HK-2 (cell line): ENCODE results near the gene THSD4.

Experiments
- DNase-seq: peaks from one replicate; pipeline ENCODE4 v3.0.0-alpha.2; 2018; ENCODE audit not compliant: unreplicated experiment

Gene THSD4

GRCh38 chr15:71543413-71543812 lies 428.1 kb downstream of the THSD4 start:
- DNase-seq = no peak

GRCh38 chr15:71545223-71545760 lies 430.0 kb downstream of the THSD4 start:
- DNase-seq = no peak

DNA sequence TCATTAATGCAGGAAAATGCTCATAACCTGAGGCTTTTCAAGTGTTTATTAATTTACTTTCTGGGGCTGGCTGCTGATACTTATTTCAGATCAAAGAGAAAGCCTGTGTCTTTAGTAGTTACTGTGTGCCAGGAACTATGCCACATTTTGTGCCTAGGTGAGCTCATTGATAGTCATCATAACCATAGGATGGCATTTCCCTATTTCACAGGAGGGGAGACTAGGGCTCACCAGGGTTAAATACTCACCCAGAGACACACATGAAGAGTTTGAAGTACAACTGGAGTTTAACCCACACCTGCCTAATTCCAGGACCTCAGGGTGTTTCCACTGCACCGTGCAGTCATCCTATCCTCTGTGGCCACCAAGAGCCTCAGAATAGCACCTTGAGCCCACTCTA lies 430.7 kb downstream of the THSD4 start:
- no peak for DNase-seq

- DNase-seq = no peak
These were observed 431.7 kb downstream of the THSD4 start for GRCh38 chr15:71547011-71547410.

- no peak for DNase-seq
These were observed 433.1 kb downstream of the THSD4 start for GRCh38 chr15:71548401-71548807.

- DNase-seq = no peak
These were observed 433.8 kb downstream of the THSD4 start for GRCh38 chr15:71549091-71549490.

DNA sequence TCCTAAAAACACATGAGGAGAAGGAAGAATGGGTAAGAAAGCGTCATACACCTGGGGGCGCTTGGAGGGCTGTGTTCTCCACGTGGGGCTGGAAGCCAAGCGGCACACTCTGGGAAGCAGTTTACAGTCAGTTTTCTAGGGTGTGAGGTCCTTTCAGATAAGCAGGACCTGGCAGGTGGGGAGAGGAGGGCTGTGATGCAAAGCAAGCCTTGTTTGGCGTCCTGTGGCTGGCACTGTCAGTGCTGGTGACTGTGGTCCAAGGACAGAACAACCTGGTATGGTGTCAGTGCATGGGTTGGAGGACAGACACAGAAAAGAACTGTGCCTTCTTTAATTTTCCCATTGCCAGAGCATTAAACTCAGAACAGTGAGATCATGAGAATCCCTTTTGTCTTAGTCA lies 434.4 kb downstream of the THSD4 start:
- no peak for DNase-seq

GRCh38 chr15:71551566-71551965 lies 436.3 kb downstream of the THSD4 start:
- no peak for DNase-seq

DNA sequence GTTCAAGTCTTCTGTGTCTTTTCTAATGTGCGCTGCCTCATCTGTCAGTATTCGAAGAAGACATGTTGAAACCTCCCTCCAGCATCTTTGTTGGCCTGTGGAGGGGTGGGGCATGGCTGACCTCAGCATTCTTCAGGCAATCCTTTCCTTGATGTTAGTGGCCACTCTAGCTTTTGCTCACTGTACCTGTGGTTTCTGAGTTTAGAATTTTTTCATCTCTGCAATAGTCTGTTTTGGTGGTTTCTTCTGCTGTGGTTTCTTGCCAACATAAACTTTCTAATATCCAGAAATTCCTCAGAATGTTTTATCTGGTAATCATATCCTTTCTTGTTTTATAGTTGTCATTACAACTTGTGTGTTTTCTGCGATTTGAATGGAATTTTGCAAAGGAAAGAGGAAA lies 443.8 kb downstream of the THSD4 start:
- DNase-seq = peak; percentile 17

DNA sequence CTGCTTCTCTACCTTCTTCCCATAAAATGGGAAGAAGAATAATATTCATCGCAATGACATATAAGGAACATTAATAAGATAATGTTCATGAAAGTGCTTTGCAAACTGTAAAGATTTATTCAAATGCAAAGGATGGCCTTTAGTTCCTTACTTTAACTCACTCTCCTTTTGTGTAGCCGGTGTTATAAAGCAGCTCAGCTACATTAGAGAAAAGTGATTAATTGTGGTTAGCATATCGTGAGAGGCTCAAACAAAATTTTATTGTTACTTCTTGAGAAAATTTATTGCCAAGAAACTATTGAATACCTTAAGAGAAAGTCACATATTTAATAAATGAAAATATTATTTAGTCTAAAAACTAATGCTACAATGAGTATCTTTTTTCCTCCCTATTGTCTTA lies 444.3 kb downstream of the THSD4 start:
- DNase-seq = no peak

- DNase-seq = no peak
These were observed 447.0 kb downstream of the THSD4 start for GRCh38 chr15:71562251-71562650.

DNA sequence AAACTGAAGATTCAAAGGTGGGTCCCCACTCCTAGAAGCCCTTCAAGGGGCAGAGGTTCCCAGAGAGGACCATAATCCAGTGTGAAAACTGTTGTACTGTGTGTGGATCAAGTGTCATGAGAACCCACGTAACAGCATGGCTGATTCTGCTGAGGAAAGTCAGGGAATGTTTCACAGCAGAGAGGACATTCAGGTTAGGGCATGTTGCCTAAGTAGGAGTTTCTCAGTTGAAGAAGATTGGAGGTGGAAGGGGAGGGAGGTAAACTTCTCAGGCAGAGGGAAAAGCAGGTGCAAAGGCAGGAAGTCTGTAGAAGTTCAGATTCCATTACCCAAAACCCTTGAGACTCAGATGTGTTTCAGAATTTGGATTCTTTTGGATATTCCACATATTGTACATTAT lies 448.9 kb downstream of the THSD4 start:
- DNase-seq = no peak

- DNase-seq = no peak
These were observed 449.7 kb downstream of the THSD4 start for GRCh38 chr15:71565006-71565405.

DNA sequence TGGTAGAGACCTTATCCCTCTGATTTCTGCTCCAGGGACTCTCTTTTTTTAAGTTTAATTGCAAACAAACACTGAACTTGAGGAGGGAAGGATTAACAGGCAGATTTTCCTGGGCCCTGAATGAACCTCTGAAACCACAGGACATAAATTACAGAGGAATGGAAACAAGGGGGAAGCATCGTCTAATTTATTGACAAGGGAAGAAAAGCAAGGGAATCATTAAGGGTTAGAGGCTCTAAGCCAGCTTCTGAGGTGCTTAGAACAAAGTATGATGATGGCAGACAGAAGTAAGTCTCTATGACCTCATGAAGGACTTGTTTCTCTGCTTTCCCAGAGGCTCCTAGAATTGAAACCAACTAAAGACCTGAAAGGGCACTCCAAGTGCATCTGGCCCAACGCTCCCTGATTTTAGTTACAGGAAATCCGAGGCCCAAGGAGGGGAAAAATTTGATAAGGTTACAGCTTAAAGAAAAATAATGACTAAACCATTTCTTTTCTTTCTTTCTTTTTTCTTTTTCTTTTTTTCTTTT lies 450.4 kb downstream of the THSD4 start:
- DNase-seq = no peak

DNA sequence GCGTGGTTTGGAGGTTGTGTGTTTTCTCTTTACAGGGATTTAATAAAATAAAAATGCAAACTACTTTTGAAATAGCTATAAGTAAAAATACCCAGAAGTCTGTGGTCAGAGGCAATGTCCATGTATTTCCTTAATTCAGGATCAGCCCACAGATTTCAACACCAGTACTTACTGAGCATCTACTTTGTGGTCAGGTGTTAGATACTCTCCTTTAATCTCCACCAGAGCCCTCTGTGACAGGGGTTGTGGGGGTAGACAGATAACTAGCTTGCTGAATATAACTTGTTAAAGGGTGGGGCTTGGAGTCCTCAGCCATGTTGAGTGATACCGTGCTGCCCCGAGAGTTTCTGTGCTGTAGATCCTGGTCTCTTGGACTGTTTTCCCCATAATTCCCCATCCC lies 451.0 kb downstream of the THSD4 start:
- no peak for DNase-seq

- no peak for DNase-seq
These were observed 451.9 kb downstream of the THSD4 start for GRCh38 chr15:71567173-71567572.

GRCh38 chr15:71568227-71568626 lies 453.0 kb downstream of the THSD4 start:
- no peak for DNase-seq

GRCh38 chr15:71570736-71571135 lies 455.5 kb downstream of the THSD4 start:
- DNase-seq = no peak

DNA sequence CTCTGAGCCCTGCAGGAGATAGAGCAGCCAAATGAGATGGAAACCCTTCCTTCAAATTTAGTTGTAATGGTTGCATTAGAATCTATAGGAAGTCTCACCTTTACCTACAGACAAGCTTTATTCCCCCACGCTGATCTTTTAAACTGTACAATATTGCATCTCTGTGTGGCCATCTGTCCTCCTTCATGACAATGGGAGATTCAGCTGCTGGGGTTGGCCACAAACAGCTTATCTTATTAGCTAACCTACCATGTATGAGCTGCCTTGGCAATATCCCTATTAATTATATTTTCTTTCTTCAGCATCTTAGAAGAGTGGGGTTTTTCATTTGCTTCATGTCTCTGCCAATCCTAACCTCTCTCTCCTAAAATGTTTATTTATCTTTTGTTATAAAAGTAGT lies 456.4 kb downstream of the THSD4 start:
- DNase-seq = no peak

- DNase-seq = no peak
These were observed 457.3 kb downstream of the THSD4 start for GRCh38 chr15:71572452-71573053.

- DNase-seq = no peak
These were observed 458.3 kb downstream of the THSD4 start for GRCh38 chr15:71573599-71573998.

DNA sequence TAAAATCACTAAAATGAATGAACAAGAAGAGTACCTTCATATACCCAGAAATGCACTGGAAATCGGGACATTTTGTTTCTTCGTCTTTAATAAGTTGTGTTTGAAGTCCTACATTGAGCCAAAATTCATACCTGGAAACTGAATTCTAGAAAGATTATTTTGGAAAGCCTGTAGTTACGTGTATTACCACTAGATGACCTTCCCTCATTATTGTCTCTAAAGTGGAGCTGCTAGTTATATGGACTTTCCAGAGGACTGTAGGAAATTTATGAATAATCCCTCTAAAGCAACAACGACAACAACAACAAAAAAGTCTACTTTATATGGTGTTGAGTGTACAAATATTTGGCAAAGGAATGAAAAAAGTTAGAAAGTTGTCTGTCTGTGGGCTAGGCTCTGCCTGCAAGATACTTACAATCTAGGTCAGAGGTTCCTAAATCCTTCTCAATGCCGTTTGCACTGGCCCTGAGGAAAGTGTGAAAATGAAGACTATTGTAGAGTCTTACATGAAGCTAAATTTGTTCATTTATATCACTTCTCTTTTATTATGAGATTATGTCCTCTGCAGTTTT lies 460.3 kb downstream of the THSD4 start:
- DNase-seq = no peak

GRCh38 chr15:71577071-71577470 lies 461.8 kb downstream of the THSD4 start:
- no peak for DNase-seq
